GM12873 (cell line): ENCODE measurements around the gene DOCK4.

ENCODE experiments used
- TF ChIP-seq, protein P1 (sequence below): IDR thresholded peaks from 2 replicates; pipeline ENCODE4 v1.5.1; 2012; ENCODE audit warnings: low read depth, mild to moderate bottlenecking, moderate library complexity, low read length, control low read depth; ENCODE audit not compliant: insufficient read depth; ENCODE audit errors: missing control alignments

DOCK4 gene

DNA sequence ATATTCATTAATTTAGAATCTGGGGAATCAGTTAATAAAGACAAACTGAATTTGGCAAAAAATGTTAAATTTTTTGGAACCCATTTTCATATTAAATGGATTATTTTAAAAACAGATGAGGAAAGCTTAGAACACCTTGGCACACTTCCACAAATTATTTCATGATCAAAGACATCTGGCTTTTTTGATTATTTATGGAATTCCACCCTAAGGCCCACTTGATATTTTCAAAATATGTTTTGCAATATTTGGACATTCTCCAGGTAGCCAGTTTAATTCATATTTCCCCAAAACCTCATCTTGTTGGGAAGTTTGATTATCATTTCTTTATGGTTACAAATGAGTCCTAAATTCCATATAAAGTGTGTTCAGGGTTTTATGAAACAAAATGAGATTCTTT is 129.9 kb downstream of the DOCK4 start:
- TF ChIP-seq, protein P1, sequence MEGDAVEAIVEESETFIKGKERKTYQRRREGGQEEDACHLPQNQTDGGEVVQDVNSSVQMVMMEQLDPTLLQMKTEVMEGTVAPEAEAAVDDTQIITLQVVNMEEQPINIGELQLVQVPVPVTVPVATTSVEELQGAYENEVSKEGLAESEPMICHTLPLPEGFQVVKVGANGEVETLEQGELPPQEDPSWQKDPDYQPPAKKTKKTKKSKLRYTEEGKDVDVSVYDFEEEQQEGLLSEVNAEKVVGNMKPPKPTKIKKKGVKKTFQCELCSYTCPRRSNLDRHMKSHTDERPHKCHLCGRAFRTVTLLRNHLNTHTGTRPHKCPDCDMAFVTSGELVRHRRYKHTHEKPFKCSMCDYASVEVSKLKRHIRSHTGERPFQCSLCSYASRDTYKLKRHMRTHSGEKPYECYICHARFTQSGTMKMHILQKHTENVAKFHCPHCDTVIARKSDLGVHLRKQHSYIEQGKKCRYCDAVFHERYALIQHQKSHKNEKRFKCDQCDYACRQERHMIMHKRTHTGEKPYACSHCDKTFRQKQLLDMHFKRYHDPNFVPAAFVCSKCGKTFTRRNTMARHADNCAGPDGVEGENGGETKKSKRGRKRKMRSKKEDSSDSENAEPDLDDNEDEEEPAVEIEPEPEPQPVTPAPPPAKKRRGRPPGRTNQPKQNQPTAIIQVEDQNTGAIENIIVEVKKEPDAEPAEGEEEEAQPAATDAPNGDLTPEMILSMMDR: no peak

DNA sequence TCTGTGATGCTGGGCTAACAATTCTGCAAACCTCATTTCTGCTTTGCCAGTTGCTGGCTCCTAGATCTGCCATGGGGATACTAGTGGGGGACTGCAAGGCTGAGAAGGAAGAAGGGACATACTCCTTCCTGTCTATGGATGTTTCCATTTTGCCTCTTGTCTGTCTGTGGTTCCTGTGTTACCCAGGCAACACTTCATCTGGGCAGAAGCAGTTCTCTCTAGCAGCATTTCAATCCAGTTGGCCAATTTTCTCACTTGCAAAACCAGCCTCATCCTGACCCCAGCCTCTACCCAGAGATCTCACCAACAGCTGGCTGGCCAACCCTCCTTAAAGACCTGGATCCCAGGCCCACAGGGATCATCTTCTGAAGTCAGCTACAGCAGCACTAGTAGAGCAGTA is 131.7 kb downstream of the DOCK4 start:
- TF ChIP-seq, protein P1: no peak

DNA sequence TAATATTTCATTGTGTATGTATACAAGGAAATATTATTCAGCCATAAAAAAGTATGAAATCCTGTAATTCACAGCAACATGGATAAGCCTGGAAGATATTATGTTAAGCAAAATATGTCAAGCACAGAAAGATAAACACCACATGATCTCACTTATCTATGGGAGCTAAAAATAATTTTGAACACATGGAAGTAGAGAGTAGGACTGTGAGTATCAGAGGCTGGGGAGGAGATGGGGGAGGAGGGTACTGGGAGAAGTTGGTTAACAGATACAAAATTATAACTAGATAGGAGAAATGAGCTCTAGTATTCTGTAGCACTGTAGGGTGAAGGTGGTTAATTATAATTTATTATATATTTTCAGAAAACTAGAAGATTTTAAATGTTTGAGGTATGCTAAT is 132.7 kb downstream of the DOCK4 start:
- TF ChIP-seq, protein P1: no peak

DNA sequence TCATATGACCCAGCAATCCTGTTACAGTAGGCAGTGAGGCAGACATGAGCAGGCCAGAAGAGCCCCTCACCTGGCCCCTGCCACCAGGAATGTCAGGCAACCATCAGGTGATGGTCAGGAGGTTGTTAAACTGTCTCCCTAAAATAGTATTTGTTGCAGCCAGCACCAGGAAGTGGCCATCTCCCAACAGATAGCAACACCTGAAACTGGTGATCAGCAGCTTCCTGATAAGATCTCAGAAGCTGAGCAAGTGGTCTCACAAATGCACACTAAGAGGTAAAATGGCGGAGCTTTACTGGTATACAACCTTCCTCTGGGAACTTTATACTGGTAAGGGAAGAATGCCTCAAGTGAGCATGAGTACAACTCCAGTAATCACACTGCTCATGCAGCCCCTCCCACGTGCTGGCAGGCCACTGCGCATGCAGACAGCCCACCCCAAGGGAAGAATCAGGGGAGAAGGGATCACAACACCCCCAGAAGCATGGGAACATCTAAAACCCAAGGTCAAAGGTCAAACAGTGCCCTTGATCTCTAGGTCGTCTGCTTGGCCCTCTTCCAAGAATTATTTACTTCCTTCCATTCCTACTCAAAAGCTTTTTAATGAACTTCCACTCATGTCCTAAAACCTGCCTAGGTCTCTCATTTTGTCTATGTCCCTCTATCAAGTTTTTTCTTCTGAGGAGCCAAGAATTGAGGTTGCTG is 133.5 kb downstream of the DOCK4 start:
- TF ChIP-seq, protein P1: no peak

DNA sequence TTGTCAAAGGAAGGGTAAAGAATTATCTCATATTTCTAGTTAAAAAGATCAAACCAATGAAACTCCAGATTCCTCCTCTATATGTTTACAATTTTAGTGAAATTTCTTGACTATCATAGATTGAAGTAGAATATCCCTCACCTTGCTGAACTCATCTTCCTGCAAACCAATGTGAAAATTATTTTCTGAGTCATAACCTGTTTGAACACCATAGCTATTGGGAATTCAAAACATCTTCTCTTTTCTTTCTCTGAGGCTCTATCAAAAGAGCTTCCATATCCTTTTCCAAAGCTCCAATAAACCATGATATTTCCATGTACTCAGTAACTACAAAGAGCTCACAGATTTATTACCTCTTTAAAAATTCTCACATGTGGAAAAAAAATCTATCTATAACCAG is 134.3 kb downstream of the DOCK4 start:
- TF ChIP-seq, protein P1: no peak

DNA sequence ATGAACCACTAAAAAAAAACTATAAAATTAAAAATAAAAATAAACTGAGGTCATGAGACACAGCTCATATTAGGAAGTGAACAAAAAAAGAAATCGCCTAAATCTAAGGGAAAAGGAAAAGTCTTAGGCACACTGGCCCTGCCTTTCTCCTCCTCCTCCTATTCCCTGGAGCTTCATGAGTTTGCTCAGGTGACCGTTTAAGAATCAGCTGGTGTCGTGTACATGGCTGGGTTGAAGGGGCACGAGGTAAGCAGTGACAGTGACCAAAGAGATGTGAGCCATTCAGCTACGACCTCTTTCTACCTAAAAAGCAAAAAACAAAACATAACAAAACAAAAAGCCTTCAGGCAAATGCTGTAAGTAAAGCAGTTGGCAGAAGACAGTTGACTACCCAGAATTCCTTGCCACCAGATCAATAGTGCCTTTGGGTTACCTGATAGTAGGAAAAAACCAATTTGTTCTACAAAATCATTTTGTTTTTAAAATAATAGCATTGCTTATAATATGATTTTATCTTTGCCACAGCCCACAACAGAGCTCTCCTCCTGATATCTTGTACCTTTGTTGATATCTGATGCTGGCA is 135.4 kb downstream of the DOCK4 start:
- TF ChIP-seq, protein P1: no peak

DNA sequence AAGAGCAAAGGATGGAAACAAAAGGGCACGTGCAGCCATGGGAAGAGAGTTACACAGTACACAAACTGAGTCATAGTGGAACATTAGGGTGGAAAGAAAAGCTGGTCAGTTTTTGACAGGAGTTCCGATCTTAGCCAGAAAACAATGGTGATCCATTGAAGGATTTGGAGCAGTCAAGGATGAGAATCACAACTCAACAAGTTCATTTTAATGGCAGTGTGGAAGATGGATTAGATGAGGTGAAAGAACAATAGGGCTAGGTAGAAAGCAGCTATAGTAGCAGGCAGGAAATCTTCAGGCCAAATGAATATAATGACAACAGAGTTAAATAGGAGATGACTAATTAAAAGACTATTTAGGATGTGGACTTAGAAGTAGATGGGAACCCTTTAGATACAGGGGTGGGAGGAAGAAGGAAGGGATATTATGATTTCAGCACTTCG is 136.3 kb downstream of the DOCK4 start:
- TF ChIP-seq, protein P1: no peak
